Measurements from ENCODE around the gene PTPRE. TPM values are rescaled to one million over a fixed set of nuclear protein-coding genes. Genes with fewer than 3 reads are reported as not detected.

Gene PTPRE
- total RNA-seq, 6 donors from 2014 or later, result 49.9 to 89.2 (median 64.2) TPM

DNA sequence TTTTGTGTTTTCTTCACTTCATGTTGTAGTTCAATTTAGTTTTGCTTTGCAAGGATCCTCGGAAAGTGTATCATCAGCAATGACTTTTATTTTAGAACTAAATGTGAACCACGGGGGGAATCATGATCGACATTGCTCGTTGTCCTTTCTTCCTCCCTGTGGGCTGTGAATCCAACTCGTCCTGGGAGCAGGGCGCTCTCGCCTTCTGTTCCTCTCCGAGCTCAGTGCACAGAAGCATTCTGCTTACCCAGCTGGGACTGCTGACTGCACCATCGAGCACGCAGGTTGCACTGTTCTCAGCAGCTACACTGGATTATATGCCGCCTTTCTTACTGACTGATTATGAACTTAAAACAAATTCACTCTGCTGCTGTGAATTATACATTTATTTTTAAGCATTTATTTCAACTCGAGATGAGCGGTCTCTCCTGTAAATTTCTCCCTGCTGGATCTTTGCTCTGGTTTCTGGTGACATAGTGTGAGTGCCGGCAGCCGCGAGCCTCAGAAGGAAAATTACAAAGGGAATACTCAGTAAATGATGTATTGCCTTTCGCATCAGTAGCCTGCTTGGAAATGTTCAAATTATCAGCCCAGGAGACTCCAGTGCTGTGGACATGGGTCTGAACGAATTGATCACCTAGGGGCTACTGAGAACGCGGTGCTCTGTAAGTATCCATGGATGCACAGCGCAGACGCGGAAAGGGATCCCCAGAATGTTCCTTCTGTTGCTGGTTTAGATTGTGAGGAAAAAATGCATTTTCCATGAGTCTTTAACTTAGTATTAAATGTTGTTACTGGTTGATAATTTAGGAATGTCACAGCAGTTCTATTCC, 92.6 kb downstream of the PTPRE start:
- H3K9me3 ChIP-seq, result no peaks in the 10 kb centered on the region
- H3K27ac ChIP-seq, result no peak overlapping the region
- H3K4me3 ChIP-seq, result no peak overlapping the region
- no peaks in the 10 kb centered on the region for H3K36me3 ChIP-seq
- TF ChIP-seq CTCF (IDR thresholded peaks at IDR 0.05), result no peak
- TF ChIP-seq POLR2A (IDR thresholded peaks at IDR 0.05), result no peak
- TF ChIP-seq EP300 (IDR thresholded peaks at IDR 0.05), result no peak
- TF ChIP-seq POLR2AphosphoS5 (IDR thresholded peaks at IDR 0.05), result no peak
- H3K27me3 ChIP-seq, result no peaks in the 10 kb centered on the region
- ATAC-seq (ENCODE audit: low FRiP score in 2 of 2), result no peak
- no peak for DNase-seq
- H3K4me1 ChIP-seq, result peaks cover 13 to 26% (median 23%) of the 10 kb centered on the region in 4 donors
- 84 to 89% methylated on average over 23 of the region's 23 CpGs for WGBS, 2 donors

DNA sequence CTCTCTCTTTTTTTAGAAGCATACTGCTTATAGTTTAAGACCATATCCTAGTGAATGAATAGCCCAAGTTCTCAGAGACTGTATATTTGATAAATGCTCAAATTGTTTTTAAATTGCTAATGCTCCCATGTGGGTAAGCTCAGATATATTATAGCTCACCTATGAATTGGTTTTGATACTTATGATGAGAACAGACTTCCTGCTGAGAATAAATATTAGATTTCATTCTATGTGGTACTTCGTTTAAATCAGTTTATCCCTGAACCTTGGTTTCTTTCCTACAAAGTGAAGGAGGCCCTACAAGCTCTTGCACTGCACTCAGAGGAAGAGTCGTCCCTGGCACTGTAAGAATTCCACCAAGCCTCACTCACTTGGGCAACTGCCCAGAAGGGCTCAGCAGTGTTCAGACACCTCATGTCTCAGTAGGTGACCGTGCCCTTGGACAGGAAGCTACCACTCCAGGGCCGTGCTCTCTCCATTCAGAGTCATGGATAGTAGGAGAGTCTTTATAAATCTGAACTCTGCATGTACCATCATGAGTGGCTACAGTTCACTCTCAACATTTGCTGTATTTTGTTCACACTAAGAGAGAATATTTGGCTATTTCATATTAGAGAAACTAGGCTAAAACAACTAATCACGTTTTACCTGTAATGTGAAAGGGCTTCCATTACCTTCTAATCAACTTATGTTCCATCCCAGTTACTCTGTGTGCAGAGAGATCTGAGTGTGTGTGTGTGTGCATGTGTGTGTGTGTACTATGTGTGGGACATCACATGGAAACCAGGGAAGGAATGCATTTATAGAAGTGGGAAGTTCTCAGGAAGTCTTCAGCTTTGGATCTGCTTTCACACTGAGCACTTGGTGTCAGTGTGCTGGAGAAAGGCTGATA, 93.8 kb downstream of the PTPRE start:
- Histone ChIP-seq H3K27ac (peak overlapping the region in 3 of 4 donors; percentile 11 to 54 (median 26)), H3K27me3 (no peaks in the 10 kb centered on the region), H3K9me3 (no peaks in the 10 kb centered on the region), H3K36me3 (no peaks in the 10 kb centered on the region), H3K4me1 (peaks cover 18 to 29% (median 25%) of the 10 kb centered on the region in 4 donors), H3K4me3 (no peak overlapping the region)
- ATAC-seq (ENCODE audit: low FRiP score in 2 of 2) (peak; percentile 14 to 83), DNase-seq (peak in 1 of 2 donors; percentile 86)
- 39 to 52% methylated on average over 4 to 5 of the region's 5 CpGs for WGBS, 2 donors
- TF ChIP-seq CTCF (IDR thresholded peaks at IDR 0.05) (no peak), POLR2A (IDR thresholded peaks at IDR 0.05) (peak in 1 of 4 donors; percentile 30)

- H3K27ac ChIP-seq, result peak overlapping the region; percentile 1 to 54 (median 16)
- no peaks in the 10 kb centered on the region for H3K36me3 ChIP-seq
- no peaks in the 10 kb centered on the region for H3K27me3 ChIP-seq
- 90 to 94% methylated on average over 10 of the region's 10 CpGs for WGBS, 2 donors
- H3K4me1 ChIP-seq, result peaks cover 17 to 29% (median 25%) of the 10 kb centered on the region in 4 donors
- TF ChIP-seq EP300 (IDR thresholded peaks at IDR 0.05) (no peak), CTCF (IDR thresholded peaks at IDR 0.05) (no peak), POLR2A (IDR thresholded peaks at IDR 0.05) (no peak), POLR2AphosphoS5 (IDR thresholded peaks at IDR 0.05) (no peak)
- ATAC-seq (ENCODE audit: low FRiP score in 2 of 2) (no peak), DNase-seq (no peak)
- no peak overlapping the region for H3K4me3 ChIP-seq
- H3K9me3 ChIP-seq, result no peaks in the 10 kb centered on the region
These were observed 94.5 kb downstream of the PTPRE start for GRCh38 chr10:128001363-128001745.

DNA sequence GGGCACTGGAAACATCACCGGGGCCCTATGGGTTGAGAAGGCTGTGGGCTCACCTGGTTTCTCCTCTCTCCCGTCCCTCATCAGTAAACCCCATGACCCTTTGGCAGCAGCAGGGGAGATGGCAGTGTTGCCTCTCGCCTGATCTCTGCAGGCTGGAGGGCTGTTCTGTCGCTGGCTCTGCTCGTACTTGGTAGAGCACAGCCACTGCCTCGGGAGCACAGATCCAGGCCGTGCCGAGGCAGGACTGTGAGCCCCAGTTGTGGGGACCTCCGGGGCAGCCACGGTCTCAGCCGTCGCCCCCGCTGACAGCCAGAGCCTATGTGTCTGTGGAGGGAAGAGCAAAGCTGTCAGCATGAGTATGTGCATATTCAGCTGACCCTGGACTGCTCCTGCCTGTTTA, 94.9 kb downstream of the PTPRE start:
- DNase-seq, result no peak
- WGBS, 2 donors, result 86 to 100% methylated on average over 1 to 11 of the region's 13 CpGs
- no peak overlapping the region for H3K4me3 ChIP-seq
- no peak for ATAC-seq (ENCODE audit: low FRiP score in 2 of 2)
- H3K27ac ChIP-seq, result peak overlapping the region in 2 of 4 donors; percentile 1 to 10
- H3K27me3 ChIP-seq, result no peaks in the 10 kb centered on the region
- no peaks in the 10 kb centered on the region for H3K9me3 ChIP-seq
- no peak for TF ChIP-seq CTCF (IDR thresholded peaks at IDR 0.05)
- no peak for TF ChIP-seq EP300 (IDR thresholded peaks at IDR 0.05)
- TF ChIP-seq POLR2A (IDR thresholded peaks at IDR 0.05), result no peak
- no peak for TF ChIP-seq POLR2AphosphoS5 (IDR thresholded peaks at IDR 0.05)
- H3K4me1 ChIP-seq, result peaks cover 16 to 25% (median 21%) of the 10 kb centered on the region in 4 donors
- H3K36me3 ChIP-seq, result no peaks in the 10 kb centered on the region

Data from upper lobe of left lung (tissue), 6 donors.